ENCODE data around the gene TRIM36. TPM values are rescaled to one million over a fixed set of nuclear protein-coding genes. Genes with fewer than 3 reads are reported as not detected.

TRIM36 gene
- total and polyA plus RNA-seq, 2 of the 8 experiments (the other 6 are each of a cell fraction or from before 2014, with no cell fraction given), result 8.5 to 14.1 TPM

DNA sequence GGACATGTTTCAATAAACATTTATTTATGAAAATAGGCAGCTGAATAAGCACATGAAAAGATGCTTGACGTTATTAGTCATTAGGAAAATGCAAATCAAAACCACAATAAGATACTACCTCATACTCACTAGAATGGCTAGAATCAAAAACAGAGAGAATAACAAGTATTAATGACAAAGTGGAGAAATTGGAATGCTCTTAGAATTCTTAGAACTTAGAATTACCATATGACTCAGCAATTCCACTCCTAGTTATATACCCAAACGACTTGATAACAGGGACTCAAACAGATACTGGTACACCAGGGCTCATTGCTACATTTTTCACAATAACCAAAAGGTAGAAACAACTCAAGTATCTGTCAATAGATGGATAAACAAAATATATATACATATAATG is 15.1 kb upstream of the TRIM36 start:
- Histone ChIP-seq H3K56ac (replicated peaks; ENCODE audit: insufficient read length, low read depth, low read length) (no peak overlapping the region), H4K5ac (ENCODE audit: insufficient read length, low read depth, low read length) (no peak overlapping the region), H3K79me2 (ENCODE audit: control insufficient read depth in 1 of 2, insufficient read depth in 2 of 2, low read length in 2 of 2) (no peaks in the 10 kb centered on the region), H2AK5ac (ENCODE audit: low read depth, low read length) (no peak overlapping the region), H4K8ac (ENCODE audit: extremely low read depth, insufficient read depth, low read length) (no peak overlapping the region), H3K23me2 (ENCODE audit: low read depth, low read length) (peaks cover 7% of the 10 kb centered on the region; the same call in 1 of the 2 replicates), H4K91ac (replicated peaks; ENCODE audit: insufficient read length, low read length) (no peak overlapping the region), H3K27ac (ENCODE audit: low read depth, low read length) (no peak overlapping the region), H2AFZ (ENCODE audit: low read length) (no peak overlapping the region), H3K23ac (ENCODE audit: insufficient read length) (no peak overlapping the region), H2BK5ac (ENCODE audit: low read depth, low read length) (no peak overlapping the region), H3K4me3 (ENCODE audit: extremely low read depth in 1 of 4, insufficient read depth in 2 of 4, low read depth in 3 of 4, low read length in 4 of 4) (no peak overlapping the region), H3K36me3 (ENCODE audit: control insufficient read depth in 2 of 4, insufficient read depth in 4 of 4, low read length in 3 of 4) (no peaks in the 10 kb centered on the region), H3K18ac (ENCODE audit: extremely low read depth, low read length) (no peak overlapping the region), H2BK120ac (replicated peaks; ENCODE audit: low read depth, low read length) (no peak overlapping the region), H3K9me3 (ENCODE audit: insufficient read depth in 2 of 2, low read depth in 1 of 2, low read length in 1 of 2) (no peaks in the 10 kb centered on the region), H4K20me1 (replicated peaks in 1 of 2; ENCODE audit: control insufficient read depth in 1 of 2, insufficient read depth in 2 of 2, low read length in 2 of 2) (no peaks in the 10 kb centered on the region), H3K4me2 (ENCODE audit: insufficient read depth in 1 of 2, low read depth in 2 of 2, low read length in 2 of 2) (no peak overlapping the region), H3K14ac (ENCODE audit: insufficient read length) (no peak overlapping the region), H3K4me1 (replicated peaks in 1 of 4; ENCODE audit: control insufficient read depth in 3 of 4, insufficient read depth in 4 of 4, low read length in 3 of 4) (peaks cover 0 to 4% (median 0%) of the 10 kb centered on the region in 4 experiments; a peak in 2 of 7 replicates), H2BK20ac (ENCODE audit: low read length) (no peak overlapping the region), H3K27me3 (replicated peaks in 1 of 4; ENCODE audit: control insufficient read depth in 3 of 4, extremely low read depth in 1 of 4, insufficient read depth in 3 of 4, low read length in 3 of 4) (peaks cover 8 to 26% (median 23%) of the 10 kb centered on the region in 4 experiments), H2BK15ac (ENCODE audit: low read length) (no peak overlapping the region), H3K79me1 (ENCODE audit: low read depth, low read length) (no peaks in the 10 kb centered on the region), H2BK12ac (ENCODE audit: low read depth, low read length) (no peak overlapping the region), H3K4ac (replicated peaks; ENCODE audit: insufficient read length, low read depth, low read length) (no peak overlapping the region), H3K9ac (replicated peaks in 1 of 4; ENCODE audit: extremely low read depth in 1 of 4, low read depth in 3 of 4, low read length in 3 of 4) (no peak overlapping the region)
- CTCF ChIA-PET (ENCODE audit: partially characterized antibody), result interaction anchor here (0.6 kb wide), 1 partner anchor 61 kb away, joined by 4 read pairs; no protein-coding TSS in a partner anchor
- TF ChIP-seq YY1 (IDR thresholded peaks at IDR 0.05; ENCODE audit: low read depth, low read length) (no peak), TAF1 (IDR thresholded peaks at IDR 0.05; ENCODE audit: low read depth, low read length) (no peak), TEAD4 (IDR thresholded peaks at IDR 0.05; ENCODE audit: low read depth, low read length) (no peak)
- FAIRE-seq (no peak), DNase-seq (ENCODE audit: low read depth in 1 of 2, low spot score in 2 of 2) (no peak)
- POLR2A ChIA-PET (ENCODE audit: partially characterized antibody), result no interaction called here
- 88% methylated on average over 2 of the region's 2 CpGs; no CpG with 5 or more reads in 1 of the 2 experiments for WGBS, 2 experiments (ENCODE audit: extremely low coverage in 1 of 2, insufficient coverage in 1 of 2, insufficient read length in 1 of 2, insufficient replicate concordance in 2 of 2, low coverage in 1 of 2, low lambda C conversion rate in 2 of 2, missing lambda C conversion rate in 1 of 2)
